Body of pancreas (tissue), 4 donors: ENCODE data around the gene GRM4. TPM values are rescaled to one million over a fixed set of nuclear protein-coding genes. Genes with fewer than 3 reads are reported as not detected.

Experiments used
- ATAC-seq: fragments of 150-250 bp; one replicate; pipeline ENCODE4 v1.9.1; 2016
- DNase-seq, 4 donors: peaks; one replicate each; pipeline ENCODE4 v3.0.0-alpha.2; 2019
- H3K27ac ChIP-seq, 4 donors: fragments of 200-600 bp; sonication (generic); 1 replicate in 3 of 4; 2 replicates in 1 of 4; pipeline versions ENCODE4 v1.5.1 to v1.6.1; 2016 to 2019; ENCODE audit warnings: mild to moderate bottlenecking in 1 of 4, mixed read lengths in 1 of 4, moderate library complexity in 1 of 4
- H3K27me3 ChIP-seq, 2 donors: fragments of 200-600 bp; sonication (generic); one replicate each; pipeline ENCODE4 v1.6.0; 2016; ENCODE audit warnings: mild to moderate bottlenecking in 1 of 2
- H3K36me3 ChIP-seq, 2 donors: fragments of 200-600 bp; sonication (generic); replicated peaks in 1 of 2; 2 replicates each; pipeline ENCODE4 v1.5.1; 2016; ENCODE audit warnings: low read depth in 2 of 2; ENCODE audit not compliant: insufficient read depth in 1 of 2
- H3K4me1 ChIP-seq: fragments of 200-600 bp; sonication (generic); one replicate; pipeline ENCODE4 v1.6.0; 2016
- H3K4me3 ChIP-seq, 2 donors: fragments of 200-600 bp; sonication (generic); 1 replicate in 1 of 2; 2 replicates in 1 of 2; pipeline ENCODE4 v1.5.1; 2016 to 2019
- H3K9me3 ChIP-seq, 3 donors: fragments of 200-600 bp; sonication (generic); 1 replicate in 2 of 3; 2 replicates in 1 of 3; pipeline ENCODE4 v1.5.1; 2016
- CTCF ChIP-seq, 7 experiments: fragments of 450-650 bp in 4 of 7; fragments of 200-600 bp in 3 of 7; sonication (generic) in 3 of 7; IDR thresholded peaks; one replicate each; pipeline ENCODE4 v1.5.1; 2016 to 2019; ENCODE audit warnings: antibody characterized with exemption in 7 of 7
- POLR2A ChIP-seq, 3 donors: fragments of 450-650 bp; IDR thresholded peaks; one replicate each; pipeline ENCODE4 v1.6.1; 2016; ENCODE audit warnings: antibody characterized with exemption in 3 of 3, mild to moderate bottlenecking in 2 of 3
- WGBS, 2 donors: methylation state at CpG; one replicate each; pipeline ENCODE4 v1.1.5; 2017; 5-methylcytosine and 5-hydroxymethylcytosine counted together
- intact Hi-C: fragments of 100-400 bp; cut with DNase I; formaldehyde crosslinking; loops from one replicate; pipeline ENCODE4 v1.15.1; 2023
- total RNA-seq, 2 donors: library from RNA; depleted of rRNA; stranded (reverse); fragments of >200 nt; gene quantifications; one replicate each; pipeline ENCODE4 v1.1.0, GENCODE V29; 2016

The GRM4 gene
- total RNA-seq, 2 donors from 2014 or later = 0.33 TPM; not detected in 1

DNA sequence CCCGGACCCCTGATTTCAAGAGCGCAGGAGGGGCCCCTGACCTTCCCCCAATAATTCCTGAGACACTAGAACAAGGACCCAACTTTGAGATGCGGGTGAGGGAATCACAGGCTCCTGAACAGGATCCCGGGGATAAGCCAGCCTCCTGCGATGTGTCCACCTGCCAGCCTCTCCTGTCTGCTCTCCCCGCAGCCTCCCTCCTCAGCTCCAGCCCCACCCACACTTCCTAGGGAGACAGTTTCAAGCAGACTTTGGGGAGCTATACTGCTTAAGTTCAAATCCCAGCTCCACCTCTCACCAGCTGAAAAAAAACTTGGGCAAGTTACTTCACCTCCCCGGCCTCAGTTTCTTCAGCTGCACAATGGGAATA, 50.8 kb downstream of the GRM4 start:
- Histone ChIP-seq H3K27ac (no peak overlapping the region), H3K4me3 (no peak overlapping the region), H3K27me3 (no peaks in the 10 kb centered on the region), H3K4me1 (no peaks in the 10 kb centered on the region), H3K9me3 (no peaks in the 10 kb centered on the region), H3K36me3 (no peaks in the 10 kb centered on the region)
- no peak for DNase-seq
- TF ChIP-seq CTCF (IDR thresholded peaks at IDR 0.05) (no peak), POLR2A (IDR thresholded peaks at IDR 0.05) (no peak)
- no peak for ATAC-seq
- WGBS, 2 donors = 52 to 60% methylated on average over 3 to 7 of the region's 7 CpGs
- intact Hi-C loops = no loop called here

- TF ChIP-seq POLR2A (IDR thresholded peaks at IDR 0.05) (no peak), CTCF (IDR thresholded peaks at IDR 0.05) (no peak)
- ATAC-seq (no peak), DNase-seq (no peak)
- 16 to 24% methylated on average over 7 to 11 of the region's 12 CpGs for WGBS, 2 donors
- no peak overlapping the region for H3K27ac ChIP-seq
- H3K4me3 ChIP-seq = no peak overlapping the region
- H3K36me3 ChIP-seq = no peaks in the 10 kb centered on the region
- intact Hi-C loops = no loop called here
- no peaks in the 10 kb centered on the region for H3K27me3 ChIP-seq
- H3K9me3 ChIP-seq = no peaks in the 10 kb centered on the region
- H3K4me1 ChIP-seq = no peaks in the 10 kb centered on the region
Measured at GRCh38 chr6:34094474-34095135, 51.3 kb downstream of the GRM4 start.

DNA sequence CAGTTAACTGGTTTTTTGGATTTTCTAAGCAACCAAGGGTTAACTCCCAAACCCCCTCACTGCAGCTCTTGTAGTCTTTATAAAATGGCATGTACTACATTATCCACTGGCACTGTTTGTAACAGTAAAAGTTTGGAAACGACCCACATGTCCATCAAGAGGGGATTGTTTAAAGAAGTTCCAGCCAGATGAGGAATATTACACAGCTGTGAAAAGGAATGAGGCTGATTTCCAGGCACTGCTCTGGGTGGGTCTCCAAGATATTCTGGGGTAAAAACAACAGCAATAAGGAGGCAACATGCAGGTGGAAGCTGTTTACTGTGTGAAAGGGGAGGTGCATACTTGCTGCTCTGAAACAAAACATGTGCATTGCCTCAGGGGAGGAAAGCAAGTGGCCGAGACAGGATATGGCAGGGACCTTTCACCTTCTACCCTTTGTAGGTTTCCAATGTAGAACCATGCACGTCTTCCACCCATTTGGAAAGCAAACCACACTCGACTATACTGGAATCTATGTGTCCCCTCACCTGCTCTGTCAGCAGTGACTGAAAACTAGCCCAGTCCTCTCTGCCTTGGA, 51.9 kb downstream of the GRM4 start:
- Histone ChIP-seq H3K4me1 (no peaks in the 10 kb centered on the region), H3K36me3 (no peaks in the 10 kb centered on the region), H3K4me3 (no peak overlapping the region), H3K9me3 (no peaks in the 10 kb centered on the region), H3K27me3 (no peaks in the 10 kb centered on the region), H3K27ac (no peak overlapping the region)
- WGBS, 2 donors = 34 to 49% methylated on average over 4 of the region's 4 CpGs
- no peak for DNase-seq
- ATAC-seq = no peak
- intact Hi-C loops = no loop called here
- TF ChIP-seq POLR2A (IDR thresholded peaks at IDR 0.05) = no peak
- no peak for TF ChIP-seq CTCF (IDR thresholded peaks at IDR 0.05)

GRCh38 chr6:34093206-34093605, 52.7 kb downstream of the GRM4 start:
- no peaks in the 10 kb centered on the region for H3K27me3 ChIP-seq
- H3K27ac ChIP-seq = no peak overlapping the region
- H3K36me3 ChIP-seq = no peaks in the 10 kb centered on the region
- intact Hi-C loops = no loop called here
- WGBS, 2 donors = 76 to 90% methylated on average over 5 to 6 of the region's 6 CpGs
- H3K4me3 ChIP-seq = no peak overlapping the region
- TF ChIP-seq POLR2A (IDR thresholded peaks at IDR 0.05) (no peak), CTCF (IDR thresholded peaks at IDR 0.05) (no peak)
- ATAC-seq = no peak
- no peak for DNase-seq
- H3K4me1 ChIP-seq = no peaks in the 10 kb centered on the region
- H3K9me3 ChIP-seq = no peaks in the 10 kb centered on the region

DNA sequence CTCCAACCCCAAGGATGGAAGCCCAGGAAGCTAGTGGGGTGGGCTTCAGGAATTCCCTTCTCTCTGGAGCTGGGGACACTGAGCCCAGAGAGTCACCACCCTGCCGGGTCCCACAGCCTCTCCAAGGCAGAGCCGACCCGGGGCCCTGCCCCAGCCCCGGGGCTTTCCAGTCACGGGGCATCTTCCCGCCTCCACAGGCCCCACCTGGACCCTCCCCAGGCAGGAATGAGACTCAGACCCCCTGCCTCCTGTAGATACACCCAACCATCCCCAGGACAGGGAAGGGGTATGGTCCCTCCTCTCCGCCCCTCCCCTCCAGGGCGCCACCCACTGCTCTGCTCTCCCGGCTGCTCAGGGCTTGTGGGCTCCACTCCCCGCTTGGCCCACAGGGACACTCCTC, 53.3 kb downstream of the GRM4 start:
- no peaks in the 10 kb centered on the region for H3K36me3 ChIP-seq
- H3K27ac ChIP-seq = no peak overlapping the region
- no peak overlapping the region for H3K4me3 ChIP-seq
- no peaks in the 10 kb centered on the region for H3K9me3 ChIP-seq
- ATAC-seq (no peak), DNase-seq (no peak)
- H3K4me1 ChIP-seq = no peaks in the 10 kb centered on the region
- intact Hi-C loops = no loop called here
- H3K27me3 ChIP-seq = no peaks in the 10 kb centered on the region
- no peak for TF ChIP-seq CTCF (IDR thresholded peaks at IDR 0.05)
- TF ChIP-seq POLR2A (IDR thresholded peaks at IDR 0.05) = no peak
- WGBS, 2 donors = 78 to 100% methylated on average over 1 to 10 of the region's 10 CpGs
